HFF-Myc (cell line): ENCODE data around the gene CAMTA1.
A peak's percentile ranks its signal among the peaks of the same experiment; 100 is the strongest.

Experiments used
- DNase-seq: peaks from one replicate; pipeline ENCODE4 v3.0.0-alpha.2; 2011; ENCODE audit warnings: low read depth; ENCODE audit errors: extremely low read depth
- H3K4me3 ChIP-seq: replicated peaks from 2 replicates; pipeline ENCODE4 v1.5.1; 2011; ENCODE audit warnings: low read depth, mild to moderate bottlenecking, control low read depth, low read length
- TF ChIP-seq, protein P1 (sequence below): IDR thresholded peaks from 2 replicates; pipeline ENCODE4 v1.5.1; 2012; ENCODE audit warnings: mild to moderate bottlenecking, low read depth, low read length, control low read depth; ENCODE audit errors: missing control alignments

Gene CAMTA1

GRCh38 chr1:7229186-7229585 lies 443.9 kb downstream of the CAMTA1 start:
- TF ChIP-seq, protein P1, sequence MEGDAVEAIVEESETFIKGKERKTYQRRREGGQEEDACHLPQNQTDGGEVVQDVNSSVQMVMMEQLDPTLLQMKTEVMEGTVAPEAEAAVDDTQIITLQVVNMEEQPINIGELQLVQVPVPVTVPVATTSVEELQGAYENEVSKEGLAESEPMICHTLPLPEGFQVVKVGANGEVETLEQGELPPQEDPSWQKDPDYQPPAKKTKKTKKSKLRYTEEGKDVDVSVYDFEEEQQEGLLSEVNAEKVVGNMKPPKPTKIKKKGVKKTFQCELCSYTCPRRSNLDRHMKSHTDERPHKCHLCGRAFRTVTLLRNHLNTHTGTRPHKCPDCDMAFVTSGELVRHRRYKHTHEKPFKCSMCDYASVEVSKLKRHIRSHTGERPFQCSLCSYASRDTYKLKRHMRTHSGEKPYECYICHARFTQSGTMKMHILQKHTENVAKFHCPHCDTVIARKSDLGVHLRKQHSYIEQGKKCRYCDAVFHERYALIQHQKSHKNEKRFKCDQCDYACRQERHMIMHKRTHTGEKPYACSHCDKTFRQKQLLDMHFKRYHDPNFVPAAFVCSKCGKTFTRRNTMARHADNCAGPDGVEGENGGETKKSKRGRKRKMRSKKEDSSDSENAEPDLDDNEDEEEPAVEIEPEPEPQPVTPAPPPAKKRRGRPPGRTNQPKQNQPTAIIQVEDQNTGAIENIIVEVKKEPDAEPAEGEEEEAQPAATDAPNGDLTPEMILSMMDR: no peak
- H3K4me3 ChIP-seq: no peak overlapping the region
- no peak for DNase-seq

DNA sequence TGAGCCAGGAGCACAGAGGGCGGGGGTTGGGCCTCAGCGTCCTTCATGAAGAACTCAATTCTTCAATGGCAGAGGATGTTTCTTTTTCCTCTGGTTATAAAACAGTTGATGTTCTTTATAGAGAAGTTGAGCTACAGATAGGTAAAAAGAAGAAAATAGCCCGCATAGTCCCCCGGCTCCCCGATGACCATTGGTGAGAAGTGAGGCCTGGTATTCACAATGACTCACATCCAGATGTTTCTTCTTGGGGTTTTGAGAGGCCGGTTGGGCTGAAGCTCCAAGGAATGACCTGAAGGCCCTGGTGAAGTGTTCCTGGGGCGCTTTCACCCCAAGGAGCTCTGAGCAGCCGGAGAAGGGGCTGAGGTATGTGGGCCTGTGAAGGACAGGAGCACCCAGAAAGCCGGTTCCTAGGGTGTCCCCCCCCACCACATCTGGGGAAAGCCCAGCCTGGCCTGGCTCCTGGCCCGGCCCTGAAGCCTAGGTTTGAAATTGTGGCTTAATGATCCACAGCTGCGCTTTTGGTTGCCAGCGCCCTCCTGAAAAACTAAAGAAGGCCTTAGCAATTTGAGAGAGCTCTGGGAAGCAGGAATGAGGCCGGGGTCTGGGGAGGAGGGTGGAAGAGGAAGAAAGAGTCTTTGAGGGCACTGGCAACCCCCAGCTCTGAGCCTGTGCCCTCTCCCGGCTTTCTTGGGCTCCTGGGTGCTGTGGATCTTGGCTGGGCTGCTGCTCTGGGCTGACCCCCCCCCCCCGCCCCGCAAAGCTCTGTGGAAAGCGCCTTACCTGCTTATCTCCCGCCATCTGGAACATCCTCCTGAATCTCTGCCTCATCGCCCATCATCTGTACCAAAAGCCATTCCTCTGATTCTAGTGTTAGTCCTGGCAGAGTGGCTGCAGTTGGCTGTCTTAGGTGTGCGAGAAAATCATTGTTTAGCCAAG lies 444.7 kb downstream of the CAMTA1 start:
- no peak overlapping the region for H3K4me3 ChIP-seq
- DNase-seq: peak; percentile 59
- TF ChIP-seq, protein P1: no peak

DNA sequence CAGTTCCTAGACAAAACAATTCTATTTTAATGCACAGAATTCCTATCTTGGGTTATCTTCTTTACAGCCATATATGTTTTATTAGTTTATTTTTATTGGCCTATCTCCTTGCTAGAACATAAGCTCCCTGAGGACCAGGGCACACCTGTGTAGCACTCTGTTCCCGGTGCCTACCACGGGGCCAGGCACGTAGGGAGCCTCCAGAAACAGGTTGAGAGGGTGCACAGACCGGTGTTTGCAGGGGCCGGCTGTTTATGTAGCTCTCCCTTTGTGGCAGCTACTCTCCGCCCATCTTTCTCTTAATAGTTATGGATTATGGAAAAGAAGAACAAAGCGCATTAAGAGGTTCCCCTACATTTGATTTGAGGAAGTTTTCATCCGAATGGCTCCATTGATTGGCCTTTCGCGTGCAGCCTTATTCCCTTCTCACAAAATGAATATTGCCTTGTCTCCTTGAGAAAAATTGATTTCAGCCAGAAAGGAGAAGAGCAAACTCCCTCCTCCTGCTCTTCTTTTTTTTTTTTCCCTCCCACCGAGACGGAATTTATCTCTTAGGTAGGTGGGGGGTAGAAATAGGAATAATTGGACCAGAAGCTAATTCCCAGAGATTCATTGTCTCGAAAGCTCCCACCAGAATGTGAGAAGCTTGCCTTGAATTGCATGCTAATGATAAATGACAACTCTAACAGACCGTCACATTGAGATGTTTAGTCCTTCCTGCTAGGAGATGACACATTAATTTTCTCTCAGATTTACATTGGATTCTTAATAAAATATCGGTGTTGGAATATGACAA lies 447.4 kb downstream of the CAMTA1 start:
- H3K4me3 ChIP-seq: no peak overlapping the region
- no peak for DNase-seq
- TF ChIP-seq, protein P1: no peak

DNA sequence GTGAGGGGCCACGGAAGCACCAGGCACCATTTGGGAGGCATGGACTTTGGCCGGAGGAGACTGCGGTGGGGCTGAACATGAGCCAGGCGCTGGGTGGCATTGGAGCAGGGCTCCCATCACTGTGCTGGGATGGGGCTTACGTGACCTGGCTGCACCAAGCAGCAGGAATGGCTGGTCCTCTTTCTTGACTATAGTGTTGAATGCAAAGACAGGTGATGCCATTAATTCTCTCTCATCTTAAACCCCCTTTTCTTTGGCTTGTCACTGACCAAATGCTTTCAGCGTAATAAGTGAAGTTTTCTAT lies 447.9 kb downstream of the CAMTA1 start:
- no peak for DNase-seq
- no peak overlapping the region for H3K4me3 ChIP-seq
- TF ChIP-seq, protein P1: no peak

- TF ChIP-seq, protein P1: no peak
- no peak overlapping the region for H3K4me3 ChIP-seq
- DNase-seq: no peak
Observed at GRCh38 chr1:7233646-7234470, 448.6 kb downstream of the CAMTA1 start.

DNA sequence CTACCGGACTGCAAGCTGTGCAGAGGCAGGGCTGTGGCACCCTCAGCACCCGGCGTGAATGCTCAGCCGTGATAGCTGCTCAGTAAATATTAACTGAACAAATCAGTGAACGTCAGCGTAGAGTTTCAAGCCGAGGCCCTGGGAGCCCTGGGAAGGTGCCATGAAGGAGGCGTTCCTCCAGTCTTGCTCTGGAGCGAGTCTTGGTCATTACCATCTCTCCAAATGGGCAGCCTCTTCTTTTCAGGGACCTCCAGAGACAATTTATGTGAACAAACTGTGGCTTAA lies 449.2 kb downstream of the CAMTA1 start:
- TF ChIP-seq, protein P1: no peak
- no peak for DNase-seq
- H3K4me3 ChIP-seq: no peak overlapping the region
